Fibroblast of skin of scalp (primary cell): ENCODE measurements around the gene MOGAT3.
A peak's percentile ranks its signal among the peaks of the same experiment; 100 is the strongest.

Experiments used
- DNase-seq: peaks from one replicate; pipeline ENCODE4 v3.0.0-alpha.2; 2013

Gene MOGAT3

DNA sequence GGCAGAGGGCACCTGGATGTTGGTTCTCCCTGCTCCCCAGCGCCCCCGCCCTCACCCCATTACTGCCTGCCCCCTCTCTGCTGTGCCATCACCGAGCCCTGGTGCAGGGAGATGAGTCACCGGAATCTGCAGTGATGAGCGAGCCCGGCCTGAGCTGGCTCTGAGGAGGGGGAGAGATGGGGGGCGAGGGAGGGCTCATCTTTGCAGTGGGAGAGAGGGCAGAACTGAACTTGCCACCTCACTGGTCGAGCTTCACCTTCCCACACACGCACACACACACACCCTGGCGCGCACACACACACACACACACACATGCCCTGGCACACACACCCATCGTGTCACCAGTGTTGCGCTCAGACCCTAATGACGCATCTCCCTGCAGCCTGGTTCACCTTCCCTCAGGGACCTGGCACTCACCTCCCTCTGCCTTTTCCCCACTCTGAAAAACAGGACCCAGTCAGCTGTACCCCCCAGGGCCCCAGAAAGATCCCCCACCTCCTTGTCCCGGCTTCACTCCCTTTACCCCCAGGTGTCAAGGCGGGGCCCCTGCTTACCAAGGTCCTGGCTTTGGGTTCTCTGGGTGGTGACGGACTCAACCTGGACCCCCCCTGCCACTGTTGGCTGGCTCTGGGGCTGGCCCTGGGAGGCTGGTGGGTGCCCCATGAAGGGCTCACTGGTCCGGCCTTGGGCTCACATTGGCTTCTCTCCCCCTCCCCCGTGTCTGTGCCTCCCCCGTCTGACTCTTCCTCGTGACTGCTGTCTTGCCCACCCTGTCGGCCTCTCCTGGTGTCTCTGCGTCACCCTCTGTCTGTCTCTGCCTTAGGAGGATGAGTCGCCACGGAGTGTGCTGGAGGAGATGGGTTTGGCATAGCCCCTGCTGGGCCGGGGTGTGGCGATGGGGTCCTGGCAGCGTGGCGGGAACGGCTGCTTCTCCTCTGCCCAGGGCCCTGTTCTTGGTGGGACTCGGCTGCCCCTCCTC is 40.9 kb downstream of the MOGAT3 start:
- peak; percentile 51 for DNase-seq

DNA sequence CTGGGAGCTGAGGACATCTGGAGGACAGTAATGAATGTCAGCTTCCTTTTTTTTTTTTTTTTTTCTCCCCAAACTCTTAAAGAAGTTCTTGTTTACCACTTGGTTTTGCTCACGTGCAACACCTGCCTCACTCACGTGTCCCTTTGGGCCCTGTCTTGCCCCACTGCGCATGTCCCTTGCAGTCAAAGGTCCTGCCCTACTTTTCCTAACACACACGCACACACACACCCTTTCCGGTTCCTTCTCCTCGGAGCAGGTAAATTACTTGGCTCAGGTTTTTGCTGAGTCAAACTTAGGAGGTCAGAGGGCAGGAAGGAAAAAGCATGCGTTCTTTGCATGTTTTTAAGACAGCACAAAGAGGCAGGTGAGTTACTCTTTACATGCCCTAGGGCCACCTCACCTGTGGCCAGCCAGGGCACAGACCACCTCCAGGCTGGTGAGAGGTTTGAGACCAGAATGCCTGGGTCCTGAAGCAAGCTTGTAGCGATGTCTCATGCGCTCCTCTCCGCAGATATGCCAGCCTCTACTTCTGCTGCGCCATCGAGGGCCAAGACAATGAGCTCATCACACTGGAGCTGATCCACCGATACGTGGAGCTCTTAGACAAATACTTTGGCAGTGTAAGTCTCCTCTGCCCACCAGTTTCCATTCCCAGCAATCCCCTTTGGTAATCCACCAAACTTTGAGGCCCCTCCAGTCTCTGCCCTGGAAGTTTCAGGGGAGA is 43.8 kb downstream of the MOGAT3 start:
- no peak for DNase-seq

GRCh38 chr7:101156277-101156676 is 44.6 kb downstream of the MOGAT3 start:
- DNase-seq: no peak

- no peak for DNase-seq
Observed at GRCh38 chr7:101155303-101155702, 45.5 kb downstream of the MOGAT3 start.

DNA sequence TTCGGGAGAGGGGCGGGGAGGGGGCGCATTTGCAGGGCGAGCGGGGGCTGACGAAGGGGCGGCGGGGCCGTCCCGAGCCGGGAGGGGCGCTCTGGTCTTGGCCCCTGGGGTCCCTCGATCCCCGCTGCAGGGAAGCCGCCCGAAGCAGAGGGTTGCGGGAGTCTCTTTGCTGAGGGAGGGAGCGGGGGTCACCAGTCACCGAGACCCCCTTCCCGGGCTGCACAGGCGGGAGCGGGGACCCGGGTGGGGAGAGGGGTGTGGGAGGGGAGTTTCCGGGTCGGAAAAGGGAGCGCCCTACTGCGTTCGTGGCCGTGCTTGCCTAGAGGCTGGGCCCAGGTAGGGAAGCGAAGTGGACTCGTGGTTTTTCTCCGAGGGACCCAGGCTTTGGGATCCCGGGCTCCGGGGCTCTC is 46.1 kb downstream of the MOGAT3 start:
- DNase-seq: no peak

DNA sequence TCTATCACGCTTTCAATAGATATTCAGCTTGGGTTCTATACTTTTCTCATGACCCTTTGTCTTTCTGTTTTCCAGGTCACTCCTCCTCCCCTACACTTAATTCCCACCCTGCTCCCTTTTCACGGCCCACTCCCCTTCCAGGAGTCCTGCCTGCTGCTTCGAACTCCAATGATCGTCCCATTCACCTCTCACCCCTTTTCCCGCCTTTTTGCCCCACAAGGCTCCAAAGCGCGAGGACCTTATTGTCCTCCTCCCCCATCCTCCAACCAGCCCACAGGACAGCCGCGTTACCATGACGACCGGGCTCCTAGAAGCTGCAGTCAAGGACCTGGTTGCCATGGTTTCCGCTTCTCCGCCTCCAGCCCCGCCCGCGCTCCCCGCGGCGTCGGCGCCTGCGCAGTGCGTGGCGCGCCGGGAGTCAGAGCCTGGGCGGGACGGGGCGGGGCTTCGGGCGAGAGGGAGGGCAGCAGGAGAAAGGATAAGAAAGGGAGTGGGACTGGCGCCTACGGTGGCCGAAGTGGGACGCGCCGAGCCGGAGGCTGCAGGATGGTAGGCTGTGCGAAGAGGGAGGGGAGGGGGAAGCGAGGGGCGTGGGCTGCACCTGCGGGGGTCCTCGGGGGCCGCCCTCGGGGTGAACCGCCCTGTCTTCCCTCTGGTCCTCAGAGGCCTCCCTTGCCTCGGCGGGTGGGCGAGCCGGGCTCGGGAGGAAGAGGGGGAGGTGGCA is 46.7 kb downstream of the MOGAT3 start, which contains the start of gene AP1S1:
AP1S1 (plus strand) TSS at position 508 of the 724 bp plus-strand sequence; CDS start at position 547, 39 bp downstream.
- DNase-seq: peak; percentile 95

GRCh38 chr7:101151908-101152651 is 48.8 kb downstream of the MOGAT3 start:
- no peak for DNase-seq
